Measurements from ENCODE around the gene SLC2A6. TPM values are rescaled to one million over a fixed set of nuclear protein-coding genes. Genes with fewer than 3 reads are reported as not detected.

The SLC2A6 gene, protein sequence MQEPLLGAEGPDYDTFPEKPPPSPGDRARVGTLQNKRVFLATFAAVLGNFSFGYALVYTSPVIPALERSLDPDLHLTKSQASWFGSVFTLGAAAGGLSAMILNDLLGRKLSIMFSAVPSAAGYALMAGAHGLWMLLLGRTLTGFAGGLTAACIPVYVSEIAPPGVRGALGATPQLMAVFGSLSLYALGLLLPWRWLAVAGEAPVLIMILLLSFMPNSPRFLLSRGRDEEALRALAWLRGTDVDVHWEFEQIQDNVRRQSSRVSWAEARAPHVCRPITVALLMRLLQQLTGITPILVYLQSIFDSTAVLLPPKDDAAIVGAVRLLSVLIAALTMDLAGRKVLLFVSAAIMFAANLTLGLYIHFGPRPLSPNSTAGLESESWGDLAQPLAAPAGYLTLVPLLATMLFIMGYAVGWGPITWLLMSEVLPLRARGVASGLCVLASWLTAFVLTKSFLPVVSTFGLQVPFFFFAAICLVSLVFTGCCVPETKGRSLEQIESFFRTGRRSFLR
- 20.0 and 21.0 TPM in 2 replicates for total RNA-seq

DNA sequence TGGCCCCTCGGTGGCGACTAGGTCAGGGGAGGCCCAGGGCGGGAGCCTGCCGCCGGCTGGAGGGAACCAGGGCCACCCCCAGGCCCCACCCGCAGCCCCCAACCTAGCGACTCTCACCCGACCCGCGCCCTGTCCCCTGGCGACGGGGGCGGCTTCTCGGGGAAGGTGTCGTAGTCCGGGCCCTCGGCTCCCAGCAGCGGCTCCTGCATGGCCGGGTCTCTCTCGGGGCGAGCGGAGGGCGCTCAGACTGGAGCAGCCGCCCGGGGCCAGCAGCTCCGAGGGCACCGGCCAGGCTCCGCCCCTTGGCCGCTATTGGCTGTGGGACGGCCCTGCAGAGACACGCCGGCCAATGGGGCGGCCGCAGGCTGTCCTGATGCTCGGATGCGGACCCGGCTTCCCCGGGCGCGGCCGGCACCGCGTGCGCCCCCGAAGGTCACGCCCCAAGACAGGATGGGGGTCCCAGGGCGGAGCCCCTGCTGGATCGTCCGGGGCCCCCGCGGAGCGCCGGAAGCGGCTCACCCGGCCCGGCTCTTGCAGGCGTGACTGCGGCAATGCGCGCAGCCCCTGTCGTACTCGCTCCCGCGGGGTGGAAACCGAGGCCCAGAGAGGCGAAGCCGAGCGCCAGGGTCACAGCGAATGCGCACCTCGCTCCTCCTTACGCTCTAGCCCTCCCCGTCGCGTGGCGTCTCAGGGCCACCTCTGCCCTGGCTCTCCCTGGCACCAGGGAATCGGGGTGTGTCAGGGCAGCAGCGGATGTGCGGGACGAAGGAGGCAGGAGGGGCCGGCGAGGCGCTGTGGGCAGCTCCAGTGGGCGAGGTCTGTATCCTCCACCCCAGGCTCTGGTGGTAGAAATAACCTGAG lies at the start of gene SLC2A6:
TSS of gene SLC2A6 (minus strand) at position 249 of the 861 bp plus-strand sequence. CDS start at position 209, 40 bp downstream.

DNA sequence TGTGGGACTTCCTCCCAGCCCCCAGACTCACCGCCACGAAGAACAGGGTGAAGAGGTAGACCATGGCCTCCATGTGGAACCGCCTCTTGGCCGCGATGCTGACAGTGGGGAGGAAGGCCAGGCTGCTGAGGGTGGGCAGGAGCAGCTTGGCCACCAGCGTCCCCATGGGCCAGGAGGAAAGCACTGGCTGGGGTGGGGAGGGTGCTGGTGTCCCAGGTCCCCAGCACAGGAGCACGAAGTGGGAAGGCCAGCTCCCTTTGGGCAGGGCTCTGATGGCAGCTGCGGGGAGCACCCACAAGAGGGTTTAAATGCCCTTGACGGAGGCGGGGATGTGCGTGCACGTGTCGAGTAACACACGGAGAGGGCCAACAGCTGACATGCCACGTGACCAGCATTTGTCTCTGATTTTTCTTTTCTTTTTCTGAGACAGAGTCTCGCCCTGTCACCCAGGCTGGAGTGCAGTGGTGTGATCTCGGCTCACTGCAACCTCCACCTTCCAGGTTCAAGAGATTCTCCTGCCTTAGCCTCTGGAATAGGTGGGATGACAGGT lies 45.9 kb upstream of the SLC2A6 start, which contains the start of gene MYMK:
TSS of gene MYMK (minus strand) at position 281 of the 550 bp plus-strand sequence. CDS start at position 166, 115 bp downstream.

DNA sequence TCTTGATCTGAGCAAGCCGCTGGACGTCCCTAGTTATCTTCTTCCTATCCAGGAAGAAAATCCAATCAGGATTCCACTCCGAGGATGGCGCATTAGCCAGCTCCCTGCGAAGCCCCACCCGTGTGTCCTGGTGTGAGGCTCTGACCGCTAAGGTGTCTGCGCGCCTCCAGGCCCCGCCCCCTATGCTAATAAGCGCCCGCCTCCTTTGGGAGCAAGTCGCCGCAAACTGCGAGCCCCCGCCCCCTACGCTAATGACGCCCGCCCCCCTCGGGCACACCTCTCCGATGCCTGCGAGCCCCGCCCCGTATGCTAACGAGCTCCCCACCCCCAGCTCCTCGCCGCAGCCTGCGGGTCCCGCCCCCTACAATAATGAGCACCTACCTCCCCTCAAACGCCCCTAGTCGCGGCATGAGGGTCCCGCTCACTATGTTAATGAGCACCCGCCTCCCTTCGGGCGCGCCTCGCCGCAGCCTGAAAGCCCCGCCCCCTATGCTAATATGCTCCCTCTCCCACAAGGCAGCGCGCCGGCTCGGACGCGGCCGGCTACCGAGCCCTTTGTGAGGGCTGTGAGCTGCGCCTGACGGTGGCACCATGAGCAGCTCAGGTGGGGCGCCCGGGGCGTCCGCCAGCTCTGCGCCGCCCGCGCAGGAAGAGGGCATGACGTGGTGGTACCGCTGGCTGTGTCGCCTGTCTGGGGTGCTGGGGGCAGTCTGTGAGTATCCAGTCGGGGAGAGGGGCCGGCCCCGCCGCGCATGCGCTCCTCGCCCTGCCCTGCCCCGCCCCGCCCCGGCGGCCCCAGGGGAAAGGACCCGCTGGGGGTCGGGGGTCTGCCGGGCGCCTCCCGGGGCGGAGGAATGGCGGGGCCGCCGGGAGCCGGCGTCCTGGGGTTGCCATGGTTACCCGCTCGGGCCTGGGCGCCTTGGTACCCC lies 19.2 kb downstream of the SLC2A6 start, which contains the start of gene CACFD1:
TSS of gene CACFD1 (plus strand) at position 503 of the 929 bp plus-strand sequence. CDS start at position 592, 89 bp downstream.

DNA sequence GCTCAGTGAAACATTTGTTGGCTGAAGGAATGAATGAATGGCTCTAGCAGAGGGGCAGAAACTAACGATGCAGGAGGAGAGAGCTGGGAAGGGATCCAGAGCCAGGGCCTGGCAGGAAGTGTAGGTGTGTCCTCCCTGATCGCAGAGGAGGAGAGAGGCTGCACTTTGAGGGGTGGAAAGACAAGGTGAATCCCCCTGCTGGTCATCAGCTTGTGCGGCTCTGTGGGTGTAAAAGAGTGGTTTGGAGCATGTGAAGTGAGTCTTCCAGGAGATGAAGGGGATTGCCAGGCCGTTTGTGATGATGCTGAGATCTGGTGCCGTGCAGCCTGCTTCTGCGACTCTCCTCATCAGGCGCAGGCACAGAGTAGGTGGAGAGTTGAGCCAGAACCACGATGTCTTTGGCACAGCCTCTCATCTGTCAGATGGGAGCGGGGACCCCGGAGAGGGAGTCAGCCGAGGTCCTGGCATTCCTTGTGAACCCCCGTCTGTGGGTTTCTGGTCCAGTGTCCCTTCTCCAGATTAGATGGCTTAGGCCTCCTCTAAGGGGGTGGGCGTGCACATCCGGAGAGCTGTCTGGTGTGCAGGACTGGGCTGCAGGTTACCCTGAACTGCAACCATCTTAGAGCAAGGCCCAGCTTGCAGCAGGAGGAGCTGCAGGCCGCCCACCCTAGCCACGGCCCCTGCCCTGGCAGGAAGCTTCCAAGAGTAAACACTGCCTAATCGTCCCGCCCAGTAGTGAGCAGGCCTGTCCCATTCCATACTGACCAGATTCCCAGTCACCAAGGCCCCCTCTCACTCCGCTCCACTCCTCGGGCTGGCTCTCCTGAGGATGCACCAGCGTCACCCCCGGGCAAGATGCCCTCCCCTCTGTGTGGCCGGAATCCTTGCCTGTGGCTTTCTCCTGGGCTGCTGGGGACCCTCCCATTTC lies 57.0 kb downstream of the SLC2A6 start, which contains the start of gene ADAMTS13:
TSS of gene ADAMTS13 (plus strand) at position 753 of the 928 bp plus-strand sequence. CDS start at position 830, 77 bp downstream.

Other genes with a start within 250 kb of the SLC2A6 start
- not detected in 2 replicates for gene ABO, start 203.9 kb downstream of the SLC2A6 start, total RNA-seq
- gene SURF6, start 142.9 kb downstream of the SLC2A6 start, total RNA-seq: 5.9 and 7.3 TPM in 2 replicates
- gene MED22, start 131.0 kb downstream of the SLC2A6 start, total RNA-seq: 17.7 and 18.6 TPM in 2 replicates
- 2,817 and 2,965 TPM in 2 replicates for gene RPL7A, start 130.9 kb downstream of the SLC2A6 start, total RNA-seq
- 38.3 and 43.6 TPM in 2 replicates for gene SURF1, start 122.6 kb downstream of the SLC2A6 start, total RNA-seq
- gene SURF2, start 122.5 kb downstream of the SLC2A6 start, total RNA-seq: 21.5 and 46.7 TPM in 2 replicates
- gene SURF4, start 103.0 kb downstream of the SLC2A6 start, total RNA-seq: 326 and 332 TPM in 2 replicates
- gene STKLD1, start 102.7 kb downstream of the SLC2A6 start, total RNA-seq: not detected in 2 replicates
- 14.8 and 16.2 TPM in 2 replicates for gene REXO4, start 61.1 kb downstream of the SLC2A6 start, total RNA-seq
- 0.89 and 1.2 TPM in 2 replicates for gene ADAMTS13, start 56.7 kb downstream of the SLC2A6 start, total RNA-seq
- 3.4 and 3.5 TPM in 2 replicates for gene CACFD1, start 19.1 kb downstream of the SLC2A6 start, total RNA-seq
- not detected in 2 replicates for gene MYMK, start 45.9 kb upstream of the SLC2A6 start, total RNA-seq
- gene ADAMTSL2, start 55.6 kb upstream of the SLC2A6 start, total RNA-seq: not detected in 2 replicates
- not detected in 2 replicates for gene FAM163B, start 130.3 kb upstream of the SLC2A6 start, total RNA-seq
- not detected in 2 replicates for gene DBH, start 157.3 kb upstream of the SLC2A6 start, total RNA-seq